ENCODE data around the gene SENP7.

GRCh38 chr3:101518421-101518871, 5.4 kb upstream of the SENP7 start:
- TF ChIP-seq CTCF (IDR thresholded peaks at IDR 0.05): no peak
- TF ChIP-seq POLR2A (IDR thresholded peaks at IDR 0.05): no peak

Measured in Peyer's patch (tissue), 4 donors.